ENCODE results near the gene TRPV4. TPM values are rescaled to one million over a fixed set of nuclear protein-coding genes. Genes with fewer than 3 reads are reported as not detected.

Gene TRPV4
- total RNA-seq, 2 donors from 2014 or later, result 5.2 to 6.3 TPM

- ATAC-seq (no peak), DNase-seq (no peak)
- H3K36me3 ChIP-seq (replicated peaks in 1 of 2; ENCODE audit: insufficient read depth in 1 of 2, low read depth in 2 of 2), result no peaks in the 10 kb centered on the region
- no peaks in the 10 kb centered on the region for H3K4me1 ChIP-seq
- intact Hi-C loops (cut with DNase I), result no loop called here
- no peaks in the 10 kb centered on the region for H3K9me3 ChIP-seq
- H3K4me3 ChIP-seq, result no peak overlapping the region
- 70 to 87% methylated on average over 5 to 10 of the region's 10 CpGs for WGBS, 2 donors
- H3K27me3 ChIP-seq, result no peaks in the 10 kb centered on the region
- TF ChIP-seq, protein P1, sequence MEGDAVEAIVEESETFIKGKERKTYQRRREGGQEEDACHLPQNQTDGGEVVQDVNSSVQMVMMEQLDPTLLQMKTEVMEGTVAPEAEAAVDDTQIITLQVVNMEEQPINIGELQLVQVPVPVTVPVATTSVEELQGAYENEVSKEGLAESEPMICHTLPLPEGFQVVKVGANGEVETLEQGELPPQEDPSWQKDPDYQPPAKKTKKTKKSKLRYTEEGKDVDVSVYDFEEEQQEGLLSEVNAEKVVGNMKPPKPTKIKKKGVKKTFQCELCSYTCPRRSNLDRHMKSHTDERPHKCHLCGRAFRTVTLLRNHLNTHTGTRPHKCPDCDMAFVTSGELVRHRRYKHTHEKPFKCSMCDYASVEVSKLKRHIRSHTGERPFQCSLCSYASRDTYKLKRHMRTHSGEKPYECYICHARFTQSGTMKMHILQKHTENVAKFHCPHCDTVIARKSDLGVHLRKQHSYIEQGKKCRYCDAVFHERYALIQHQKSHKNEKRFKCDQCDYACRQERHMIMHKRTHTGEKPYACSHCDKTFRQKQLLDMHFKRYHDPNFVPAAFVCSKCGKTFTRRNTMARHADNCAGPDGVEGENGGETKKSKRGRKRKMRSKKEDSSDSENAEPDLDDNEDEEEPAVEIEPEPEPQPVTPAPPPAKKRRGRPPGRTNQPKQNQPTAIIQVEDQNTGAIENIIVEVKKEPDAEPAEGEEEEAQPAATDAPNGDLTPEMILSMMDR (IDR thresholded peaks at IDR 0.05), result no peak
- TF ChIP-seq POLR2A (IDR thresholded peaks at IDR 0.05), result no peak
- no peak overlapping the region for H3K27ac ChIP-seq
These were observed 51.4 kb downstream of the TRPV4 start for GRCh38 chr12:109781668-109782325.

DNA sequence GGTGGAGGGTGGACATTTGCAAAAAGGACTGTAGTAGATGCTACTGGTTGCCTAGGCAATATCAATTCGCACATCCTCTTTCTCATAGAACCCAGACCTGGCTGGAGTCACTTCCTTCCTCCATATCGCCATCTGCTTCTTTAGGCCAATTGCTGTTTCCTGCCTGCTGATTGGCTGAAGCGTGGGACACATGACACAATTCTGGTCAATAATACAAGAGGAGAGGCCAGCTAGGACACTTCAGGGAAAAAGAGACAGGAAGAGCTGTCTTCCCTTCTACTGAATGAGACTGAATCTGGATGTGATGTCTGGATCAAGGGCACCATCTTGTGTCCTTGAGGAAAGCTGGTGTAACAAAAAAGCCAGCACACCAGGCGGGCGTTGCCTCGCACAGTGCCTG lies 53.8 kb downstream of the TRPV4 start:
- WGBS, 2 donors, result 88 to 90% methylated on average over 6 of the region's 6 CpGs
- no peaks in the 10 kb centered on the region for H3K4me1 ChIP-seq
- no peak for DNase-seq
- no peaks in the 10 kb centered on the region for H3K9me3 ChIP-seq
- intact Hi-C loops (cut with DNase I), result loop anchor here (5.0 to 10.0 kb wide), 2 partner anchors 182 to 345 kb away; no protein-coding TSS in a partner anchor
- TF ChIP-seq, protein P1 (IDR thresholded peaks at IDR 0.05), result no peak
- TF ChIP-seq POLR2A (IDR thresholded peaks at IDR 0.05), result no peak
- no peak overlapping the region for H3K27ac ChIP-seq
- ATAC-seq, result no peak
- H3K4me3 ChIP-seq, result no peak overlapping the region
- H3K36me3 ChIP-seq (replicated peaks in 1 of 2; ENCODE audit: insufficient read depth in 1 of 2, low read depth in 2 of 2), result no peaks in the 10 kb centered on the region
- H3K27me3 ChIP-seq, result no peaks in the 10 kb centered on the region

GRCh38 chr12:109778684-109779083 lies 54.5 kb downstream of the TRPV4 start:
- Histone ChIP-seq H3K9me3 (no peaks in the 10 kb centered on the region), H3K36me3 (replicated peaks in 1 of 2; ENCODE audit: insufficient read depth in 1 of 2, low read depth in 2 of 2) (no peaks in the 10 kb centered on the region), H3K4me3 (no peak overlapping the region), H3K27me3 (no peaks in the 10 kb centered on the region), H3K27ac (no peak overlapping the region), H3K4me1 (peaks cover 4% of the 10 kb centered on the region)
- WGBS, 2 donors, result 100% methylated on average over 1 of the region's 1 CpG
- intact Hi-C loops (cut with DNase I), result loop anchor here (5.0 to 10.0 kb wide), 2 partner anchors 181 to 344 kb away; no protein-coding TSS in a partner anchor
- no peak for ATAC-seq
- DNase-seq, result no peak
- no peak for TF ChIP-seq POLR2A (IDR thresholded peaks at IDR 0.05)
- TF ChIP-seq, protein P1 (IDR thresholded peaks at IDR 0.05), result no peak

DNA sequence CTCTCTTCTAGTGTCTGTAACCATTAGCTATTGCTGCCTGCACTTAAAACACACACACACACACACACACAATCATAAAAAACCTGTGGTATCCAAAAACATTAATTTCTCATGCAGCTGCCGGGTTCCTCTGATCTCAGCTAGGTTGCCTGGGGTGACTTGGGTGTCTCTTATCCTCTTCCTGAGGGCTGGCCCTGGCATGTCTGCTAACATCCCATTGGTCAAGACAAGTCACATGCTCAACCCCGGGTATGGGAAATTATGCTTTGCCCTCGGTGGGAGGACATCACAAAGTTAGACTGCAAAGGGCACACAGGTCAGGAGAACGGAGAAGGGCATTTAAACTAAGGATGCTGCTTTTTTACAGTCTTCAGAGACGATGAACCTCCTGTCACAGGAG lies 55.7 kb downstream of the TRPV4 start:
- WGBS, 2 donors, result 24 to 38% methylated on average over 5 of the region's 5 CpGs
- no peak overlapping the region for H3K4me3 ChIP-seq
- TF ChIP-seq, protein P1 (IDR thresholded peaks at IDR 0.05), result no peak
- H3K4me1 ChIP-seq, result peaks cover 15% of the 10 kb centered on the region
- H3K36me3 ChIP-seq (replicated peaks in 1 of 2; ENCODE audit: insufficient read depth in 1 of 2, low read depth in 2 of 2), result no peaks in the 10 kb centered on the region
- no peaks in the 10 kb centered on the region for H3K9me3 ChIP-seq
- intact Hi-C loops (cut with DNase I), result loop anchor here (5.0 to 10.0 kb wide), 2 partner anchors 180 to 343 kb away; no protein-coding TSS in a partner anchor
- no peak for ATAC-seq
- no peaks in the 10 kb centered on the region for H3K27me3 ChIP-seq
- no peak overlapping the region for H3K27ac ChIP-seq
- DNase-seq, result no peak

GRCh38 chr12:109776624-109777023 lies 56.6 kb downstream of the TRPV4 start:
- Histone ChIP-seq H3K27me3 (no peaks in the 10 kb centered on the region), H3K27ac (no peak overlapping the region), H3K9me3 (no peaks in the 10 kb centered on the region), H3K4me3 (no peak overlapping the region), H3K36me3 (replicated peaks in 1 of 2; ENCODE audit: insufficient read depth in 1 of 2, low read depth in 2 of 2) (no peaks in the 10 kb centered on the region), H3K4me1 (peaks cover 15% of the 10 kb centered on the region)
- DNase-seq, result no peak
- ATAC-seq, result no peak
- TF ChIP-seq, protein P1 (IDR thresholded peaks at IDR 0.05), result no peak
- TF ChIP-seq POLR2A (IDR thresholded peaks at IDR 0.05), result no peak
- intact Hi-C loops (cut with DNase I), result loop anchor here (5.0 to 10.0 kb wide), 2 partner anchors 179 to 342 kb away; no protein-coding TSS in a partner anchor
- 48 to 62% methylated on average over 9 of the region's 9 CpGs for WGBS, 2 donors

All from body of pancreas (tissue), 4 donors.